Measurements from ENCODE around the gene SIRT6. TPM values are rescaled to one million over a fixed set of nuclear protein-coding genes. Genes with fewer than 3 reads are reported as not detected.

The SIRT6 gene
- total RNA-seq, 1 experiment from 2014 or later = 22.2 TPM

- Histone ChIP-seq H4K20me1 (ENCODE audit: insufficient read depth) (no peaks in the 10 kb centered on the region), H3K4me3 (no peak overlapping the region), H3K4me2 (no peak overlapping the region), H2AFZ (no peak overlapping the region), H3K79me2 (ENCODE audit: low read depth) (0 out of 2 replicates have a peak, but pooled peaks cover 2% of the 10 kb centered on the region), H3K9me2 (ENCODE audit: insufficient read depth) (no peaks in the 10 kb centered on the region), H3K27me3 (ENCODE audit: insufficient read depth, low read depth) (no peaks in the 10 kb centered on the region), H3K9me3 (ENCODE audit: insufficient read depth, low read depth) (no peaks in the 10 kb centered on the region), H3K36me3 (ENCODE audit: low read depth) (no peaks in the 10 kb centered on the region), H3F3A (ENCODE audit: insufficient read depth, low read depth) (peaks cover 4% of the 10 kb centered on the region; the same call in 1 of the 2 replicates), H3K4me1 (replicated peaks; ENCODE audit: insufficient read depth) (no peaks in the 10 kb centered on the region; the same call in 1 of the 2 replicates), H3K27ac (no peak overlapping the region)
- CTCF ChIA-PET = interaction anchor here (0.5 kb wide), 1 partner anchor 225 kb away, joined by 3 read pairs; no protein-coding TSS in a partner anchor
- DNase-seq = peak in 1 of 2 experiments; percentile 72
- POLR2A ChIA-PET (ENCODE audit: unreplicated experiment) = no interaction called here
- BruUV-seq (replicated peaks) = no TSS peak
- TF ChIP-seq CTCF (conservative IDR thresholded peaks at IDR 0.05) (peak; percentile 78), EZH2 (IDR thresholded peaks at IDR 0.05; ENCODE audit: low read depth) (no peak)
- intact Hi-C loops (cut with micrococcal nuclease; ENCODE audit: unreplicated experiment) = no loop called here
These were observed 4.0 kb upstream of the SIRT6 start for GRCh38 chr19:4186087-4186993.

- H3F3A ChIP-seq (ENCODE audit: insufficient read depth, low read depth) = peaks cover 4% of the 10 kb centered on the region; the same call in 1 of the 2 replicates
- H3K36me3 ChIP-seq (ENCODE audit: low read depth) = no peaks in the 10 kb centered on the region
- ChIA-PET POLR2A (ENCODE audit: unreplicated experiment) (no interaction called here), CTCF (no interaction called here)
- no TSS peak for BruUV-seq (replicated peaks)
- H3K4me2 ChIP-seq = no peak overlapping the region
- TF ChIP-seq EZH2 (IDR thresholded peaks at IDR 0.05; ENCODE audit: low read depth) (no peak), CTCF (conservative IDR thresholded peaks at IDR 0.05) (no peak)
- H3K27ac ChIP-seq = no peak overlapping the region
- 0 out of 2 replicates have a peak, but pooled peaks cover 6% of the 10 kb centered on the region for H3K79me2 ChIP-seq (ENCODE audit: low read depth)
- no peaks in the 10 kb centered on the region for H4K20me1 ChIP-seq (ENCODE audit: insufficient read depth)
- H3K27me3 ChIP-seq (ENCODE audit: insufficient read depth, low read depth) = no peaks in the 10 kb centered on the region
- intact Hi-C loops (cut with micrococcal nuclease; ENCODE audit: unreplicated experiment) = no loop called here
- no peak overlapping the region for H3K4me3 ChIP-seq
- H3K4me1 ChIP-seq (replicated peaks; ENCODE audit: insufficient read depth) = peaks cover under 1% of the 10 kb centered on the region; the same call in 1 of the 2 replicates
- no peak overlapping the region for H2AFZ ChIP-seq
- no peaks in the 10 kb centered on the region for H3K9me2 ChIP-seq (ENCODE audit: insufficient read depth)
- DNase-seq = no peak
- no peaks in the 10 kb centered on the region for H3K9me3 ChIP-seq (ENCODE audit: insufficient read depth, low read depth)
These were observed 3.2 kb upstream of the SIRT6 start for GRCh38 chr19:4185413-4186086.

- no peaks in the 10 kb centered on the region for H3K36me3 ChIP-seq (ENCODE audit: low read depth)
- DNase-seq = no peak
- no peak overlapping the region for H3K4me3 ChIP-seq
- intact Hi-C loops (cut with micrococcal nuclease; ENCODE audit: unreplicated experiment) = loop anchor here (5.0 kb wide), 2 partner anchors 43 to 118 kb away; partner anchors contain the start of gene ZBTB7A
- H2AFZ ChIP-seq = no peak overlapping the region
- ChIA-PET POLR2A (ENCODE audit: unreplicated experiment) (no interaction called here), CTCF (interaction anchor here (0.5 kb wide), 1 partner anchor 44 kb away, joined by 9 read pairs; no protein-coding TSS in a partner anchor)
- H3K9me2 ChIP-seq (ENCODE audit: insufficient read depth) = no peaks in the 10 kb centered on the region
- no peaks in the 10 kb centered on the region for H4K20me1 ChIP-seq (ENCODE audit: insufficient read depth)
- peaks cover 4% of the 10 kb centered on the region; the same call in 1 of the 2 replicates for H3F3A ChIP-seq (ENCODE audit: insufficient read depth, low read depth)
- no peak overlapping the region for H3K27ac ChIP-seq
- H3K27me3 ChIP-seq (ENCODE audit: insufficient read depth, low read depth) = no peaks in the 10 kb centered on the region
- H3K4me2 ChIP-seq = no peak overlapping the region
- 0 out of 2 replicates have a peak, but pooled peaks cover 7% of the 10 kb centered on the region for H3K79me2 ChIP-seq (ENCODE audit: low read depth)
- peaks cover 4% of the 10 kb centered on the region; the same call in 1 of the 2 replicates for H3K4me1 ChIP-seq (replicated peaks; ENCODE audit: insufficient read depth)
- no peaks in the 10 kb centered on the region for H3K9me3 ChIP-seq (ENCODE audit: insufficient read depth, low read depth)
- no peak for TF ChIP-seq CTCF (conservative IDR thresholded peaks at IDR 0.05)
- no peak for TF ChIP-seq EZH2 (IDR thresholded peaks at IDR 0.05; ENCODE audit: low read depth)
- no TSS peak for BruUV-seq (replicated peaks)
These were observed 2.5 kb upstream of the SIRT6 start for GRCh38 chr19:4184718-4185352.

Data from PC-9 (cell line).